Liver (tissue), 9 donors: ENCODE measurements around the gene PDLIM1. TPM values are rescaled to one million over a fixed set of nuclear protein-coding genes. Genes with fewer than 3 reads are reported as not detected.

Source experiments
- DNase-seq: peaks from one replicate; pipeline ENCODE4 v3.0.0-alpha.2; 2017; ENCODE audit warnings: low spot score
- H3K27ac ChIP-seq, 2 donors: one replicate each; pipeline ENCODE4 v1.7.0; 2013; ENCODE audit warnings: inconsistent platforms in 2 of 2, low read length in 2 of 2, control low read depth in 1 of 2, low read depth in 1 of 2, mild to moderate bottlenecking in 1 of 2
- H3K27me3 ChIP-seq, 4 donors: one replicate each; pipeline versions ENCODE4 v1.6.1 to v1.7.0; 2013; ENCODE audit warnings: low read length in 3 of 4, inconsistent platforms in 1 of 4, mild to moderate bottlenecking in 1 of 4, moderate library complexity in 1 of 4; ENCODE audit not compliant: control insufficient read depth in 4 of 4, insufficient read depth in 4 of 4
- H3K36me3 ChIP-seq, 4 donors: one replicate each; pipeline versions ENCODE4 v1.6.1 to v1.7.0; 2013; ENCODE audit warnings: low read length in 3 of 4, mild to moderate bottlenecking in 3 of 4, low read depth in 1 of 4, moderate library complexity in 1 of 4; ENCODE audit not compliant: control insufficient read depth in 4 of 4, insufficient read depth in 3 of 4
- H3K4me1 ChIP-seq, 4 donors: one replicate each; pipeline versions ENCODE4 v1.6.1 to v1.7.0; 2013; ENCODE audit warnings: low read length in 3 of 4, mild to moderate bottlenecking in 3 of 4, moderate library complexity in 1 of 4; ENCODE audit not compliant: control insufficient read depth in 4 of 4, insufficient read depth in 4 of 4
- H3K4me3 ChIP-seq, 3 donors: one replicate each; pipeline versions ENCODE4 v1.6.1 to v1.7.0; 2013; ENCODE audit warnings: low read length in 3 of 3, control low read depth in 1 of 3, low read depth in 1 of 3, mild to moderate bottlenecking in 1 of 3
- H3K9ac ChIP-seq, 2 donors: one replicate each; pipeline ENCODE4 v1.7.0; 2013; ENCODE audit warnings: low read length in 2 of 2, mild to moderate bottlenecking in 2 of 2, moderate library complexity in 2 of 2, control low read depth in 1 of 2, low read depth in 1 of 2
- H3K9me3 ChIP-seq, 4 donors: one replicate each; pipeline versions ENCODE4 v1.6.1 to v1.7.0; 2013; ENCODE audit warnings: low read length in 3 of 4; ENCODE audit not compliant: control insufficient read depth in 4 of 4
- ATF3 ChIP-seq: IDR thresholded peaks from 2 replicates; pipeline ENCODE4 v1.6.1; 2016; ENCODE audit warnings: antibody characterized with exemption
- CTCF ChIP-seq: fragments of 150-350 bp; IDR thresholded peaks from 2 replicates; pipeline ENCODE4 v1.5.1; 2017; ENCODE audit warnings: improper control_type of control experiment, low read depth, low read length; ENCODE audit not compliant: missing input control
- EGR1 ChIP-seq, 2 donors: IDR thresholded peaks; 2 replicates each; pipeline ENCODE4 v1.6.1; 2016 to 2018; ENCODE audit warnings: antibody characterized with exemption in 2 of 2, low read depth in 2 of 2
- FOXA1 ChIP-seq: IDR thresholded peaks from 2 replicates; pipeline ENCODE4 v1.6.1; 2016; ENCODE audit warnings: antibody characterized with exemption
- FOXA2 ChIP-seq: IDR thresholded peaks from 2 replicates; pipeline ENCODE4 v1.6.1; 2016; ENCODE audit warnings: antibody characterized with exemption
- GABPA ChIP-seq, 2 donors: IDR thresholded peaks in 1 of 2; conservative IDR thresholded peaks in 1 of 2; 2 replicates each; pipeline ENCODE4 v1.6.1; 2016; ENCODE audit warnings: antibody characterized with exemption in 2 of 2, mild to moderate bottlenecking in 1 of 2, moderate library complexity in 1 of 2
- HNF4A ChIP-seq, 2 donors: conservative IDR thresholded peaks; 2 replicates each; pipeline ENCODE4 v1.6.1; 2016; ENCODE audit warnings: antibody characterized with exemption in 2 of 2, mild to moderate bottlenecking in 2 of 2
- HNF4G ChIP-seq: IDR thresholded peaks from 2 replicates; pipeline ENCODE4 v1.6.1; 2016; ENCODE audit warnings: antibody characterized with exemption
- JUND ChIP-seq, 2 donors: IDR thresholded peaks; 2 replicates each; pipeline ENCODE4 v1.6.1; 2016; ENCODE audit warnings: antibody characterized with exemption in 2 of 2
- MAX ChIP-seq: IDR thresholded peaks from 2 replicates; pipeline ENCODE4 v1.6.1; 2016; ENCODE audit warnings: antibody characterized with exemption
- NR2F2 ChIP-seq: IDR thresholded peaks from 2 replicates; pipeline ENCODE4 v1.6.1; 2016; ENCODE audit warnings: antibody characterized with exemption
- RAD21 ChIP-seq, 2 donors: IDR thresholded peaks; 2 replicates each; pipeline ENCODE4 v1.6.1; 2016; ENCODE audit warnings: antibody characterized with exemption in 2 of 2, mild to moderate bottlenecking in 2 of 2
- REST ChIP-seq: IDR thresholded peaks from 2 replicates; pipeline ENCODE4 v1.6.1; 2016; ENCODE audit warnings: antibody characterized with exemption, mild to moderate bottlenecking
- RXRA ChIP-seq, 2 donors: IDR thresholded peaks; 2 replicates each; pipeline ENCODE4 v1.6.1; 2017 to 2018; ENCODE audit warnings: antibody characterized with exemption in 2 of 2, mild to moderate bottlenecking in 1 of 2
- TAF1 ChIP-seq: conservative IDR thresholded peaks from 2 replicates; pipeline ENCODE4 v1.6.1; 2016; ENCODE audit warnings: antibody characterized with exemption, mild to moderate bottlenecking
- YY1 ChIP-seq: IDR thresholded peaks from 2 replicates; pipeline ENCODE4 v1.6.1; 2016; ENCODE audit warnings: antibody characterized with exemption, mild to moderate bottlenecking
- WGBS: extraction: QIAGEN DNeasy Blood & Tissue Kit; methylation state at CpG from one replicate; pipeline ENCODE4 v1.1.7; 2013; 5-methylcytosine and 5-hydroxymethylcytosine counted together
- polyA plus RNA-seq, 2 donors: library from polyadenylated mRNA; stranded (reverse) in 1 of 2; unstranded in 1 of 2; fragments of 200-250 nt in 1 of 2; fragments of >200 nt in 1 of 2; fragmentation: Nextera tagmentation in 1 of 2; extraction: Ambion mirVana in 1 of 2; gene quantifications; one replicate each; pipeline versions ENCODE4 v1.2.1 to v1.2.3, GENCODE V29; 2013 to 2015
- total RNA-seq, 2 donors: library from RNA; depleted of rRNA; stranded (reverse); fragments of >200 nt; gene quantifications; one replicate each; pipeline ENCODE4 v1.2.3, GENCODE V29; 2014
- donor health status: healthy.
- donor health status: healthy.
- donor health status: healthy.
- donor health status: healthy.
- donor health status: healthy.

Gene PDLIM1
- 10 to 100 TPM; 16.8 to 22.3 TPM for total RNA-seq
- polyA plus RNA-seq, result 10 to 100 TPM; 66.7 to 73.4 TPM

GRCh38 chr10:95290461-95291364 lies at the start of gene PDLIM1:
Gene PDLIM1 (minus strand): TSS chr10:95291003. CDS start chr10:95290915, 88 bp downstream.
- peak within 1 kb of the TSS; percentile 68 to 83 (median 80) for H3K4me3 ChIP-seq
- under 1% methylated on average over 119 of the region's 119 CpGs for WGBS
- H3K9me3 ChIP-seq, result no peaks in the 10 kb centered on the region
- no peaks in the 10 kb centered on the region for H3K27me3 ChIP-seq
- H3K4me1 ChIP-seq, result peaks cover 1 to 31% (median 19%) of the 10 kb centered on the region in 4 donors
- TF ChIP-seq YY1 (no peak), REST (peak; percentile 12), HNF4A (conservative IDR thresholded peaks at IDR 0.05) (no peak), CTCF (peak; percentile 20), RAD21 (IDR thresholded peaks at IDR 0.05) (peak in 1 of 2 donors; percentile 43)
- peak; percentile 76 for DNase-seq
- H3K36me3 ChIP-seq, result no peaks in the 10 kb centered on the region
- peak within 1 kb of the TSS; percentile 45 to 96 for H3K9ac ChIP-seq
- H3K27ac ChIP-seq, result peak within 1 kb of the TSS; percentile 92 to 93

GRCh38 chr10:95339863-95340262 lies 49.1 kb upstream of the PDLIM1 start:
- H3K27me3 ChIP-seq, result no peaks in the 10 kb centered on the region
- peaks cover 16 to 22% (median 19%) of the 10 kb centered on the region in 4 donors for H3K36me3 ChIP-seq
- H3K27ac ChIP-seq, result no peak overlapping the region
- no peaks in the 10 kb centered on the region for H3K9me3 ChIP-seq
- no peak for DNase-seq
- H3K9ac ChIP-seq, result no peak overlapping the region
- H3K4me1 ChIP-seq, result peaks cover 0 to 2% (median 0%) of the 10 kb centered on the region in 4 donors
- 98% methylated on average over 1 of the region's 1 CpG for WGBS
- H3K4me3 ChIP-seq, result no peak overlapping the region
- TF ChIP-seq NR2F2 (no peak), CTCF (no peak), TAF1 (no peak), JUND (IDR thresholded peaks at IDR 0.05) (no peak), HNF4A (conservative IDR thresholded peaks at IDR 0.05) (no peak), EGR1 (IDR thresholded peaks at IDR 0.05; ENCODE audit: low read depth in 2 of 2) (no peak), YY1 (no peak), FOXA2 (no peak), GABPA (IDR thresholded peaks at IDR 0.05 in 1 of 2, conservative IDR thresholded peaks at IDR 0.05 in 1 of 2) (no peak), RXRA (IDR thresholded peaks at IDR 0.05) (no peak), MAX (no peak), FOXA1 (no peak), REST (no peak), HNF4G (no peak), ATF3 (no peak), RAD21 (IDR thresholded peaks at IDR 0.05) (no peak)
